Loucy (cell line): ENCODE data around the gene THBS1.

Experiments used
- H2AFZ ChIP-seq: fragments of 200-600 bp; sonication (generic); 2 replicates; pipeline ENCODE4 v1.6.0; 2016; ENCODE audit warnings: antibody characterized with exemption, mild to moderate bottlenecking, low read length, moderate library complexity
- H3F3A ChIP-seq: fragments of 200-600 bp; 2 replicates; pipeline ENCODE4 v1.6.0; 2016; ENCODE audit warnings: antibody characterized with exemption, low read depth, mild to moderate bottlenecking
- H3K27me3 ChIP-seq: fragments of 200-600 bp; sonication (generic); 2 replicates; pipeline ENCODE4 v1.6.1; 2014; ENCODE audit warnings: low read length, mild to moderate bottlenecking; ENCODE audit not compliant: insufficient read depth, poor library complexity, severe bottlenecking
- H3K36me3 ChIP-seq: fragments of 200-600 bp; sonication (generic); 2 replicates; pipeline ENCODE4 v1.6.1; 2016; ENCODE audit warnings: low read length; ENCODE audit not compliant: insufficient read depth
- H3K4me1 ChIP-seq: fragments of 200-600 bp; sonication (generic); 2 replicates; pipeline ENCODE4 v1.5.1; 2014; ENCODE audit warnings: low read length, mild to moderate bottlenecking; ENCODE audit not compliant: insufficient read depth, poor library complexity, severe bottlenecking
- H3K4me2 ChIP-seq: fragments of 200-600 bp; sonication (generic); 2 replicates; pipeline ENCODE4 v1.6.0; 2014; ENCODE audit warnings: antibody characterized with exemption, low read length, low read depth, mild to moderate bottlenecking; ENCODE audit not compliant: poor library complexity, severe bottlenecking
- H3K4me3 ChIP-seq: fragments of 200-600 bp; sonication (generic); 2 replicates; pipeline ENCODE4 v1.5.1; 2014; ENCODE audit warnings: low read length, mild to moderate bottlenecking, mixed read lengths; ENCODE audit not compliant: poor library complexity, severe bottlenecking
- H3K79me2 ChIP-seq: fragments of 200-600 bp; sonication (generic); 2 replicates; pipeline ENCODE4 v1.6.1; 2014; ENCODE audit warnings: low read length; ENCODE audit not compliant: insufficient read depth
- H3K9ac ChIP-seq: fragments of 200-600 bp; sonication (generic); 2 replicates; pipeline ENCODE4 v1.6.0; 2014; ENCODE audit warnings: mild to moderate bottlenecking, low read depth, low read length, moderate library complexity; ENCODE audit not compliant: poor library complexity, severe bottlenecking
- H3K9me2 ChIP-seq: fragments of 200-600 bp; sonication (generic); replicated peaks from 2 replicates; pipeline ENCODE4 v1.6.1; 2016; ENCODE audit warnings: low read depth, low read length, mixed read lengths
- H3K9me3 ChIP-seq: fragments of 200-600 bp; sonication (generic); 2 replicates; pipeline ENCODE4 v1.6.1; 2014; ENCODE audit warnings: mild to moderate bottlenecking, antibody characterized with exemption, low read length, low read depth; ENCODE audit not compliant: insufficient read depth
- H4K20me1 ChIP-seq: fragments of 200-600 bp; sonication (generic); 2 replicates; pipeline ENCODE4 v1.6.0; 2014; ENCODE audit warnings: antibody characterized with exemption, low read length, mild to moderate bottlenecking; ENCODE audit not compliant: insufficient read depth, poor library complexity, severe bottlenecking
- CTCF ChIP-seq: fragments of 200-600 bp; sonication (generic); conservative IDR thresholded peaks from 2 replicates; pipeline ENCODE4 v1.5.1; 2014; ENCODE audit warnings: mild to moderate bottlenecking, antibody characterized with exemption, low read length
- EZH2phosphoT487 ChIP-seq: fragments of 200-600 bp; IDR thresholded peaks from 2 replicates; pipeline ENCODE4 v1.6.1; 2018; ENCODE audit warnings: antibody characterized with exemption, mild to moderate bottlenecking, moderate library complexity, borderline replicate concordance

The THBS1 gene

GRCh38 chr15:39582977-39583595, 2.2 kb downstream of the THBS1 start:
- H2AFZ ChIP-seq = no peak overlapping the region
- no peaks in the 10 kb centered on the region for H3K9me2 ChIP-seq
- H4K20me1 ChIP-seq = no peaks in the 10 kb centered on the region
- no peaks in the 10 kb centered on the region for H3K9me3 ChIP-seq
- H3K79me2 ChIP-seq = no peaks in the 10 kb centered on the region
- H3K27me3 ChIP-seq = no peaks in the 10 kb centered on the region
- no peak overlapping the region for H3K4me2 ChIP-seq
- H3K36me3 ChIP-seq = no peaks in the 10 kb centered on the region
- H3K4me1 ChIP-seq = peaks cover 10% of the 10 kb centered on the region
- H3K9ac ChIP-seq = no peak overlapping the region
- no peak overlapping the region for H3K4me3 ChIP-seq
- TF ChIP-seq CTCF = no peak
- no peak for TF ChIP-seq EZH2phosphoT487
- no peaks in the 10 kb centered on the region for H3F3A ChIP-seq

GRCh38 chr15:39583596-39584265, 2.9 kb downstream of the THBS1 start:
- Histone ChIP-seq H3K4me2 (no peak overlapping the region), H3K36me3 (no peaks in the 10 kb centered on the region)

GRCh38 chr15:39584266-39584659, 3.4 kb downstream of the THBS1 start:
- Histone ChIP-seq H4K20me1 (no peaks in the 10 kb centered on the region), H2AFZ (no peak overlapping the region), H3F3A (no peaks in the 10 kb centered on the region), H3K9me3 (no peaks in the 10 kb centered on the region), H3K9ac (no peak overlapping the region), H3K9me2 (no peaks in the 10 kb centered on the region), H3K36me3 (no peaks in the 10 kb centered on the region), H3K27me3 (no peaks in the 10 kb centered on the region), H3K79me2 (no peaks in the 10 kb centered on the region), H3K4me3 (no peak overlapping the region), H3K4me1 (peaks cover 10% of the 10 kb centered on the region), H3K4me2 (no peak overlapping the region)
- no peak for TF ChIP-seq CTCF
- no peak for TF ChIP-seq EZH2phosphoT487

More at GRCh38 chr15:39583596-39584265, 2.9 kb downstream of the THBS1 start:
- no peaks in the 10 kb centered on the region for H3K9me3 ChIP-seq
- no peaks in the 10 kb centered on the region for H3F3A ChIP-seq
- H3K9me2 ChIP-seq = no peaks in the 10 kb centered on the region
- H3K4me1 ChIP-seq = peaks cover 10% of the 10 kb centered on the region
- no peak overlapping the region for H3K4me3 ChIP-seq
- H3K27me3 ChIP-seq = no peaks in the 10 kb centered on the region
- H4K20me1 ChIP-seq = no peaks in the 10 kb centered on the region
- no peak for TF ChIP-seq EZH2phosphoT487
- TF ChIP-seq CTCF = peak; percentile 75
- H3K79me2 ChIP-seq = no peaks in the 10 kb centered on the region
- H2AFZ ChIP-seq = no peak overlapping the region
- H3K9ac ChIP-seq = no peak overlapping the region
